Trophoblast cell (in vitro differentiated cells and primary cell): ENCODE results near the gene CDKAL1.

ENCODE experiments used
- DNase-seq, 2 donors: peaks; one replicate each; pipeline ENCODE4 v3.0.0-alpha.2; 2016
- H2AFZ ChIP-seq: 2 replicates; pipeline ENCODE4 v1.6.1; 2013; ENCODE audit warnings: low read length, moderate library complexity, mild to moderate bottlenecking; ENCODE audit not compliant: insufficient read depth, poor library complexity
- H2AK5ac ChIP-seq: 2 replicates; pipeline ENCODE4 v1.6.1; 2013; ENCODE audit warnings: mild to moderate bottlenecking, low read length
- H2BK120ac ChIP-seq: 2 replicates; pipeline ENCODE4 v1.6.1; 2013; ENCODE audit warnings: low read length, mild to moderate bottlenecking, moderate library complexity; ENCODE audit not compliant: insufficient read depth, poor library complexity
- H2BK12ac ChIP-seq: 2 replicates; pipeline ENCODE4 v1.6.1; 2013; ENCODE audit warnings: mild to moderate bottlenecking, low read length, moderate library complexity
- H2BK5ac ChIP-seq: 2 replicates; pipeline ENCODE4 v1.6.1; 2013; ENCODE audit warnings: low read length, low read depth, moderate library complexity, mild to moderate bottlenecking; ENCODE audit not compliant: poor library complexity
- H3K14ac ChIP-seq: 2 replicates; pipeline ENCODE4 v1.6.1; 2013; ENCODE audit warnings: mild to moderate bottlenecking, low read length
- H3K18ac ChIP-seq: 2 replicates; pipeline ENCODE4 v1.6.1; 2013; ENCODE audit warnings: mild to moderate bottlenecking, low read length
- H3K23ac ChIP-seq: 2 replicates; pipeline ENCODE4 v1.6.1; 2013; ENCODE audit warnings: low read length
- H3K27ac ChIP-seq: 2 replicates; pipeline ENCODE4 v1.5.1; 2013; ENCODE audit warnings: low read depth, mild to moderate bottlenecking, inconsistent platforms, low read length, moderate library complexity
- H3K27me3 ChIP-seq: 2 replicates; pipeline ENCODE4 v1.6.1; 2013; ENCODE audit warnings: inconsistent platforms, mild to moderate bottlenecking, low read length, moderate library complexity; ENCODE audit not compliant: insufficient read depth
- H3K36me3 ChIP-seq, 2 experiments: 1 replicate in 1 of 2; 2 replicates in 1 of 2; pipeline ENCODE4 v1.6.1; 2013; ENCODE audit warnings: low read length in 2 of 2, mild to moderate bottlenecking in 2 of 2, moderate library complexity in 1 of 2; ENCODE audit not compliant: insufficient read depth in 2 of 2, control insufficient read depth in 1 of 2
- H3K4ac ChIP-seq: 2 replicates; pipeline ENCODE4 v1.6.1; 2013; ENCODE audit warnings: low read depth, mild to moderate bottlenecking, low read length, moderate library complexity
- H3K4me1 ChIP-seq, 2 experiments: 1 replicate in 1 of 2; 2 replicates in 1 of 2; pipeline ENCODE4 v1.6.1; 2013; ENCODE audit warnings: low read length in 2 of 2, mild to moderate bottlenecking in 2 of 2, moderate library complexity in 1 of 2; ENCODE audit not compliant: insufficient read depth in 2 of 2, control insufficient read depth in 1 of 2
- H3K4me2 ChIP-seq: 2 replicates; pipeline ENCODE4 v1.6.1; 2013; ENCODE audit warnings: inconsistent platforms, mild to moderate bottlenecking, low read length, moderate library complexity
- H3K4me3 ChIP-seq: 2 replicates; pipeline ENCODE4 v1.5.1; 2013; ENCODE audit warnings: mild to moderate bottlenecking, low read depth, low read length, inconsistent platforms
- H3K79me1 ChIP-seq: one replicate; pipeline ENCODE4 v1.6.1; 2013; ENCODE audit warnings: low read length
- H3K79me2 ChIP-seq: 2 replicates; pipeline ENCODE4 v1.6.1; 2013; ENCODE audit warnings: low read length, mild to moderate bottlenecking; ENCODE audit not compliant: control insufficient read depth, insufficient read depth, poor library complexity
- H3K9ac ChIP-seq: 2 replicates; pipeline ENCODE4 v1.6.1; 2013; ENCODE audit warnings: mild to moderate bottlenecking, low read length
- H3K9me3 ChIP-seq: 2 replicates; pipeline ENCODE4 v1.6.1; 2013; ENCODE audit warnings: low read depth, mild to moderate bottlenecking, control low read depth, inconsistent platforms, low read length; ENCODE audit not compliant: insufficient read depth
- H4K12ac ChIP-seq: 2 replicates; pipeline ENCODE4 v1.6.1; 2013; ENCODE audit warnings: low read depth, mild to moderate bottlenecking, low read length, moderate library complexity
- H4K8ac ChIP-seq: 2 replicates; pipeline ENCODE4 v1.6.1; 2013; ENCODE audit warnings: low read depth, mild to moderate bottlenecking, low read length, moderate library complexity
- H4K91ac ChIP-seq: one replicate; pipeline ENCODE4 v1.6.1; 2013; ENCODE audit warnings: low read depth, mild to moderate bottlenecking, low read length, moderate library complexity
- WGBS: extraction: QIAGEN DNeasy Blood & Tissue Kit; methylation state at CpG from one replicate; pipeline ENCODE4 v1.1.7; 2013; ENCODE audit warnings: missing lambda C conversion rate; ENCODE audit not compliant: insufficient read length, insufficient coverage; ENCODE audit errors: extremely low coverage; 5-methylcytosine and 5-hydroxymethylcytosine counted together

CDKAL1 gene

DNA sequence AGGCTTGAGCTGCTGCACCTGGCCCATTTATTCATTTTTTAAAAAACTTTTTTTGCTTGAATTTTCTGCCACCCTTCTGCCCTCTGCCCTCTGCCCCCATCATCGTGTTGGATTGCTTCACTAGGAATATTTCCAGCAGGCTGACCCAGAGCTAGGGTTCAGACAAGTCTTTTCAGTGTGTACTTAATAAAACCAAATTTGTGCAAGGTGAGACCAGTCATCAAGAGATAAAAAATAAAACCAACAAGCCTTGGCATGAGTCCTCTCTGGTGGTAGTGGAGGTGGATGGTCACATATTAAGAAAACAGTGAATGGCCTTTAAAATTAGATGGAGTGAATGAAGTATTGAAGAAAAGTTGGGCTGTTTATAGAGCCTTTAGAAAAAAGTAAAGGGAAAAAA, 239.6 kb downstream of the CDKAL1 start:
- Histone ChIP-seq H3K9me3 (no peaks in the 10 kb centered on the region), H2AK5ac (no peak overlapping the region), H3K14ac (no peak overlapping the region), H3K18ac (no peak overlapping the region), H3K27ac (no peak overlapping the region), H4K12ac (no peak overlapping the region), H4K8ac (no peak overlapping the region), H4K91ac (no peak overlapping the region), H3K4me3 (no peak overlapping the region), H3K4me2 (no peak overlapping the region), H2AFZ (no peak overlapping the region), H2BK5ac (no peak overlapping the region), H3K9ac (no peak overlapping the region), H3K79me2 (no peaks in the 10 kb centered on the region), H3K36me3 (no peaks in the 10 kb centered on the region), H3K27me3 (no peaks in the 10 kb centered on the region), H3K79me1 (no peaks in the 10 kb centered on the region), H2BK12ac (no peak overlapping the region), H3K23ac (no peak overlapping the region), H3K4me1 (no peaks in the 10 kb centered on the region), H3K4ac (no peak overlapping the region), H2BK120ac (no peak overlapping the region)
- WGBS = no CpG with 5 or more reads among the region's 1 CpG
- DNase-seq = no peak

DNA sequence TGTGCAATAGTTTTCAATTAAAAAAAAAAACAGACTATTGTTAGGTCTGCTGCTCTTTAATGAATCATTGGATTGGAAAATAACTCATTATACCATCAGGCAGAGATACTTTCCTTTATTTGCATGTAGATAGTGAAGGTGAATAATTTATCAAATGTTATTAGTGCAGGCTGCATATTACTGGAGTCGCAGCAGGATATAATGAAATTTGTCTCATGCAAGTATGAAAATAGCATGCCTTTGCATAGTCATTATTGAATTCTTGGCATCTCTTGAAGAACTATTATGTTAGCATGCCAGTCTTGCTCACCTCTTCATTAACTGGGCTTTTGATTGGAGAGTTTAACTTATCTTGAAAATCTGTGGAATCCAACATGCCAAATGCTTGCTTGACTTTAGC, 241.7 kb downstream of the CDKAL1 start:
- Histone ChIP-seq H3K9ac (no peak overlapping the region), H3K36me3 (no peaks in the 10 kb centered on the region), H3K79me1 (no peaks in the 10 kb centered on the region), H3K4me2 (no peak overlapping the region), H2BK120ac (no peak overlapping the region), H3K4me3 (no peak overlapping the region), H3K23ac (no peak overlapping the region), H3K79me2 (no peaks in the 10 kb centered on the region), H3K4ac (no peak overlapping the region), H3K27me3 (no peaks in the 10 kb centered on the region), H3K4me1 (no peaks in the 10 kb centered on the region), H2AFZ (no peak overlapping the region), H2BK12ac (no peak overlapping the region), H4K8ac (no peak overlapping the region), H3K9me3 (no peaks in the 10 kb centered on the region), H2BK5ac (no peak overlapping the region), H3K14ac (no peak overlapping the region), H3K18ac (no peak overlapping the region), H4K12ac (no peak overlapping the region), H4K91ac (no peak overlapping the region), H2AK5ac (no peak overlapping the region), H3K27ac (no peak overlapping the region)
- WGBS = no CpG with 5 or more reads among the region's 1 CpG
- DNase-seq = no peak

DNA sequence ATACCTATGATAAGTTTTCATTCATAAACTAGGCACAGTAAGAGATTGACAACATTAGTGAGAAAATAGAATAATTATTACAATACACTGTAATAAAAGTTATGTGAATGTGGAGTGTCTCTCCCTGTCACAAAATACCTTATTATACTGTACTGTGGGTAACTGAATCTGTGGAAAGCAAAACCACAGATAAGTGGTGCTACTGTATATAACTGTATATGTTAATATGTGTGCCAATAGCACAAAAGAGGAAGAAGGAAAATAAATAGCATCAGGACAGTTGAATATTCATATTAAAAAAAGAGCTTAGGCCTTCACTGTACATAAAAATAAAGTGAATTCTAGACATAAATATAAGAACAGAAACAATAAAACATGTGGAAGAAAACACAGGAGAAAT, 243.5 kb downstream of the CDKAL1 start:
- no peak overlapping the region for H2BK5ac ChIP-seq
- H2BK12ac ChIP-seq = no peak overlapping the region
- no peak overlapping the region for H4K91ac ChIP-seq
- no peaks in the 10 kb centered on the region for H3K4me1 ChIP-seq
- no peaks in the 10 kb centered on the region for H3K9me3 ChIP-seq
- H3K14ac ChIP-seq = no peak overlapping the region
- H3K79me2 ChIP-seq = no peaks in the 10 kb centered on the region
- H3K4ac ChIP-seq = no peak overlapping the region
- no peak overlapping the region for H2BK120ac ChIP-seq
- no peak overlapping the region for H2AK5ac ChIP-seq
- no peak overlapping the region for H3K18ac ChIP-seq
- H2AFZ ChIP-seq = no peak overlapping the region
- H3K9ac ChIP-seq = no peak overlapping the region
- H4K8ac ChIP-seq = no peak overlapping the region
- H3K36me3 ChIP-seq = no peaks in the 10 kb centered on the region
- no peak overlapping the region for H3K23ac ChIP-seq
- no peak overlapping the region for H3K27ac ChIP-seq
- H3K79me1 ChIP-seq = no peaks in the 10 kb centered on the region
- no peaks in the 10 kb centered on the region for H3K27me3 ChIP-seq
- no peak overlapping the region for H3K4me3 ChIP-seq
- H4K12ac ChIP-seq = no peak overlapping the region
- no peak for DNase-seq
- H3K4me2 ChIP-seq = no peak overlapping the region

DNA sequence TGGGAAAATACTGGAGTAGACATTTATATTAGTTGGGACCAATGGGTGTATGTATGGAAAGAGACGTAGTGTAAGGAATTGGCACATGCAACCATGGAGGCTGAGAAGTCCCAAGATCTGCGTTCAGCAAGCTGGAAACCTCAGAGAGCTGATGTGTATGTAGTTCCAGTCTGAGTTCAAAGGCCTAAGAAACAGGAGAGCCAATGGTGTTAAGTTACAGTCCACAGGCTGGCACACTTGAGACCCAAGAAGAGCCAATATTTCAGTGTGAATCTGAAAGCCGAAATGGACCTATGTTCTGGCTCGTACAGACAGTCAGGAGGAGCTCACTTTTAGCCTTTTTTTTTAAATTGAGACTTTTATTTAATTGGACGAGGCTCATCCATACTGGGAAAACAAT, 244.2 kb downstream of the CDKAL1 start:
- no CpG with 5 or more reads among the region's 5 CpGs for WGBS
- no peak overlapping the region for H2AK5ac ChIP-seq
- H4K91ac ChIP-seq = no peak overlapping the region
- no peaks in the 10 kb centered on the region for H3K79me1 ChIP-seq
- H3K36me3 ChIP-seq = no peaks in the 10 kb centered on the region
- no peaks in the 10 kb centered on the region for H3K4me1 ChIP-seq
- H3K4ac ChIP-seq = no peak overlapping the region
- DNase-seq = no peak
- H4K8ac ChIP-seq = no peak overlapping the region
- no peak overlapping the region for H3K27ac ChIP-seq
- no peak overlapping the region for H3K4me3 ChIP-seq
- no peak overlapping the region for H3K9ac ChIP-seq
- H3K4me2 ChIP-seq = no peak overlapping the region
- H2BK12ac ChIP-seq = no peak overlapping the region
- H3K27me3 ChIP-seq = no peaks in the 10 kb centered on the region
- H3K79me2 ChIP-seq = no peaks in the 10 kb centered on the region
- no peak overlapping the region for H4K12ac ChIP-seq
- H3K14ac ChIP-seq = no peak overlapping the region
- H3K9me3 ChIP-seq = no peaks in the 10 kb centered on the region
- H3K18ac ChIP-seq = no peak overlapping the region
- H2BK5ac ChIP-seq = no peak overlapping the region
- no peak overlapping the region for H3K23ac ChIP-seq
- H2AFZ ChIP-seq = no peak overlapping the region
- H2BK120ac ChIP-seq = no peak overlapping the region

DNA sequence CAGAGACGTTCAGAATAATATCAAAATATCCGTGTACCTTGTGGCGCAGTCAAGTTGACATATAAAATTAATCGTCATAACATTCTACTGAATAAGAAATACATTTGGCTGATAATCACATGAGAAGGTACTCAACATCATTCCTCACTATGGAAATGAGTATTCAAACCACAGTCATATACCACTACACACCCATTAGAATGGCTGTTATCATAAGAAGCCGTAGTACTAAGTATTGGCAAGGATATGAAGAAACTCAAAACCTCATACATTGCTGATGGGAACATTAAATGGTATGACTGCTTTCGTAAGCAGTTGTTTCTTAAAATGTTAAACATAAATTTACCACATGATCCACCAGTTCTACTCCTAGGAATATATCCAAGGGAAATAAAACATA, 244.7 kb downstream of the CDKAL1 start:
- Histone ChIP-seq H3K18ac (no peak overlapping the region), H3K23ac (no peak overlapping the region), H3K9me3 (no peaks in the 10 kb centered on the region), H3K4me1 (no peaks in the 10 kb centered on the region), H3K4me3 (no peak overlapping the region), H3K4ac (no peak overlapping the region), H3K79me1 (no peaks in the 10 kb centered on the region), H4K91ac (no peak overlapping the region), H2AK5ac (no peak overlapping the region), H3K9ac (no peak overlapping the region), H4K8ac (no peak overlapping the region), H4K12ac (no peak overlapping the region), H3K27me3 (no peaks in the 10 kb centered on the region), H2BK12ac (no peak overlapping the region), H3K27ac (no peak overlapping the region), H2BK5ac (no peak overlapping the region), H3K14ac (no peak overlapping the region), H3K36me3 (no peaks in the 10 kb centered on the region), H2BK120ac (no peak overlapping the region), H2AFZ (no peak overlapping the region), H3K79me2 (no peaks in the 10 kb centered on the region), H3K4me2 (no peak overlapping the region)
- no CpG with 5 or more reads among the region's 6 CpGs for WGBS
- no peak for DNase-seq
